Measurements from ENCODE around the gene MARCHF4.

DNA sequence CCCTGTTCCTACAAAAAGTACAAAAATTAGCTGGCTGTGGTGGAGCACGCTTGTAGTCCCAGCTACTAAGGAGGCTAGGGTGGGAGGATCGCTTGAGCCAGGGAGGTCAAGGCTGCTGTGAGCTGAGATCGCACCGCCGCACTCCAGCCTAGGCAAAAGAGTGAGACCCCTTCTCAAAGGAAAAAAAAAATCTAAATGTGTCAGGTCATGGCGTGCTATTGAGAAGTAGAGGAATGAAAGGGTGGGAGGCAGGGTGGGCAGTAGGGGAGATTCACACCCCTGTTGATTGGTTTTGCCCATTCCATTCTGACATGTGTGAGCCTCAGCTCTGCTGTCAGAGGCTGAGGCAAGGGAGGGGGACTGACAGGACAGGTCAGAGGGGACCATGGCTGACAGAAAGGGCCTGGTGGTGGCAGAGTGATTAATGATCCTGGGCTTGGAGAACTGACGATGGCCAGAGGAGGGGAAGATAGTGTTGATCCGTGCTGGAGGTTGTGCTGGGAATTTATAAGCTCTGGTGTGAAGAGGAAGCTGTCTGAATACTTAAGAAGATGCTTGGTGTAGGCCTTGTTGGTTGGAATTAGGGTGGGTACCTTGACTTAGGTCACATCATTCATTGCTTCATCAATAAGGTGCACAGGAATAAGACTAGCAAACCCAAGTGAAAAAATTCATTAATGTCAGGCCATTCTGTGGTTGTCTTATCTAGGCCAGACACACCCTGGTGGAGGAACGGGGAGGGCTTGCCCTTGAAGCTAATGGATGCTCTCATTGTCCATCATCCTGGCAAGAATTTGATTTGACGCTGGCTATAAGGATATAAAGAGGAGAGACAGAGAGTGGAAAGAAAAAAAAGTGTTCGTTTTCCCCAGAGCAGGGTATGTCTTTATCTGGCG lies 20.9 kb upstream of the MARCHF4 start:
- TF ChIP-seq, protein P1, sequence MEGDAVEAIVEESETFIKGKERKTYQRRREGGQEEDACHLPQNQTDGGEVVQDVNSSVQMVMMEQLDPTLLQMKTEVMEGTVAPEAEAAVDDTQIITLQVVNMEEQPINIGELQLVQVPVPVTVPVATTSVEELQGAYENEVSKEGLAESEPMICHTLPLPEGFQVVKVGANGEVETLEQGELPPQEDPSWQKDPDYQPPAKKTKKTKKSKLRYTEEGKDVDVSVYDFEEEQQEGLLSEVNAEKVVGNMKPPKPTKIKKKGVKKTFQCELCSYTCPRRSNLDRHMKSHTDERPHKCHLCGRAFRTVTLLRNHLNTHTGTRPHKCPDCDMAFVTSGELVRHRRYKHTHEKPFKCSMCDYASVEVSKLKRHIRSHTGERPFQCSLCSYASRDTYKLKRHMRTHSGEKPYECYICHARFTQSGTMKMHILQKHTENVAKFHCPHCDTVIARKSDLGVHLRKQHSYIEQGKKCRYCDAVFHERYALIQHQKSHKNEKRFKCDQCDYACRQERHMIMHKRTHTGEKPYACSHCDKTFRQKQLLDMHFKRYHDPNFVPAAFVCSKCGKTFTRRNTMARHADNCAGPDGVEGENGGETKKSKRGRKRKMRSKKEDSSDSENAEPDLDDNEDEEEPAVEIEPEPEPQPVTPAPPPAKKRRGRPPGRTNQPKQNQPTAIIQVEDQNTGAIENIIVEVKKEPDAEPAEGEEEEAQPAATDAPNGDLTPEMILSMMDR (conservative IDR thresholded peaks at IDR 0.05), result no peak
- TF ChIP-seq EZH2 (IDR thresholded peaks at IDR 0.05; ENCODE audit: low read depth), result no peak

All from PC-9 (cell line).